Mucosa of rectum (tissue), 2 donors: ENCODE data around the gene INHBC.

Experiments
- H3K27ac ChIP-seq, 2 donors: one replicate each; pipeline ENCODE4 v1.7.0; 2013; ENCODE audit warnings: inconsistent platforms in 2 of 2, low read depth in 2 of 2, low read length in 2 of 2
- H3K27me3 ChIP-seq, 2 donors: one replicate each; pipeline ENCODE4 v1.7.0; 2013; ENCODE audit warnings: low read length in 2 of 2; ENCODE audit not compliant: control insufficient read depth in 2 of 2, insufficient read depth in 2 of 2
- H3K36me3 ChIP-seq, 2 donors: one replicate each; pipeline ENCODE4 v1.7.0; 2013; ENCODE audit warnings: low read length in 2 of 2; ENCODE audit not compliant: control insufficient read depth in 2 of 2, insufficient read depth in 2 of 2
- H3K4me1 ChIP-seq, 2 donors: one replicate each; pipeline ENCODE4 v1.7.0; 2013; ENCODE audit warnings: low read length in 2 of 2, mild to moderate bottlenecking in 1 of 2; ENCODE audit not compliant: control insufficient read depth in 2 of 2, insufficient read depth in 2 of 2
- H3K4me3 ChIP-seq, 2 donors: one replicate each; pipeline ENCODE4 v1.7.0; 2013; ENCODE audit warnings: low read length in 2 of 2
- H3K9ac ChIP-seq, 2 donors: one replicate each; pipeline ENCODE4 v1.7.0; 2013; ENCODE audit warnings: low read length in 2 of 2, low read depth in 1 of 2, mild to moderate bottlenecking in 1 of 2
- H3K9me3 ChIP-seq, 2 donors: one replicate each; pipeline ENCODE4 v1.7.0; 2013; ENCODE audit warnings: low read length in 2 of 2; ENCODE audit not compliant: control insufficient read depth in 2 of 2
- donor health status: healthy.
- donor health status: Normal muscosa, but diverticular disease.

INHBC gene

GRCh38 chr12:57473886-57474285 lies 39.3 kb downstream of the INHBC start:
- Histone ChIP-seq H3K27ac (no peak overlapping the region), H3K4me1 (peaks cover 26 to 37% of the 10 kb centered on the region in 2 donors), H3K36me3 (peaks cover 0 to 16% of the 10 kb centered on the region in 2 donors), H3K9ac (no peak overlapping the region), H3K27me3 (peaks cover 12 to 43% of the 10 kb centered on the region in 2 donors), H3K4me3 (no peak overlapping the region), H3K9me3 (no peaks in the 10 kb centered on the region)

- H3K4me1 ChIP-seq: peaks cover 31 to 42% of the 10 kb centered on the region in 2 donors
- no peak overlapping the region for H3K4me3 ChIP-seq
- H3K9me3 ChIP-seq: no peaks in the 10 kb centered on the region
- H3K9ac ChIP-seq: no peak overlapping the region
- peaks cover 12 to 47% of the 10 kb centered on the region in 2 donors for H3K27me3 ChIP-seq
- no peak overlapping the region for H3K27ac ChIP-seq
- H3K36me3 ChIP-seq: peaks cover 0 to 11% of the 10 kb centered on the region in 2 donors
Observed at GRCh38 chr12:57474430-57474829, 39.8 kb downstream of the INHBC start.

GRCh38 chr12:57474862-57475261 lies 40.3 kb downstream of the INHBC start:
- Histone ChIP-seq H3K4me3 (no peak overlapping the region), H3K4me1 (peaks cover 34 to 43% of the 10 kb centered on the region in 2 donors), H3K27me3 (peaks cover 12 to 50% of the 10 kb centered on the region in 2 donors), H3K27ac (no peak overlapping the region), H3K36me3 (peaks cover 0 to 10% of the 10 kb centered on the region in 2 donors), H3K9me3 (no peaks in the 10 kb centered on the region), H3K9ac (no peak overlapping the region)

- peaks cover 12 to 50% of the 10 kb centered on the region in 2 donors for H3K27me3 ChIP-seq
- peak overlapping the region; percentile 42 to 75 for H3K4me3 ChIP-seq
- H3K4me1 ChIP-seq: peaks cover 36 to 39% of the 10 kb centered on the region in 2 donors
- no peaks in the 10 kb centered on the region for H3K9me3 ChIP-seq
- no peak overlapping the region for H3K27ac ChIP-seq
- no peak overlapping the region for H3K9ac ChIP-seq
- peaks cover 0 to 6% of the 10 kb centered on the region in 2 donors for H3K36me3 ChIP-seq
Observed at GRCh38 chr12:57475271-57476161, 40.9 kb downstream of the INHBC start.

GRCh38 chr12:57476162-57476992 lies 41.8 kb downstream of the INHBC start:
- Histone ChIP-seq H3K4me3 (peak overlapping the region; percentile 42 to 75), H3K27ac (peak overlapping the region; percentile 10 to 91), H3K9me3 (no peaks in the 10 kb centered on the region), H3K36me3 (peaks cover 0 to 6% of the 10 kb centered on the region in 2 donors), H3K9ac (peak overlapping the region in 1 of 2 donors; percentile 74), H3K27me3 (peaks cover 12 to 50% of the 10 kb centered on the region in 2 donors), H3K4me1 (peaks cover 31 to 32% of the 10 kb centered on the region in 2 donors)

- Histone ChIP-seq H3K36me3 (peaks cover 0 to 3% of the 10 kb centered on the region in 2 donors), H3K9ac (peak overlapping the region in 1 of 2 donors; percentile 74), H3K27me3 (peaks cover 12 to 53% of the 10 kb centered on the region in 2 donors), H3K27ac (peak overlapping the region; percentile 75 to 91), H3K4me3 (peak overlapping the region; percentile 42 to 75), H3K4me1 (peaks cover 26 to 28% of the 10 kb centered on the region in 2 donors), H3K9me3 (no peaks in the 10 kb centered on the region)
Observed at GRCh38 chr12:57476993-57477709, 42.6 kb downstream of the INHBC start.

- Histone ChIP-seq H3K4me1 (peaks cover 26 to 28% of the 10 kb centered on the region in 2 donors), H3K9me3 (no peaks in the 10 kb centered on the region), H3K27me3 (peaks cover 12 to 49% of the 10 kb centered on the region in 2 donors), H3K27ac (peak overlapping the region; percentile 75 to 91), H3K9ac (peak overlapping the region; percentile 4 to 74), H3K4me3 (peak overlapping the region; percentile 42 to 75), H3K36me3 (no peaks in the 10 kb centered on the region)
Observed at GRCh38 chr12:57477710-57478681, 43.4 kb downstream of the INHBC start.

- no peaks in the 10 kb centered on the region for H3K9me3 ChIP-seq
- no peaks in the 10 kb centered on the region for H3K36me3 ChIP-seq
- H3K27ac ChIP-seq: peak overlapping the region; percentile 75 to 91
- peak overlapping the region; percentile 46 to 56 for H3K9ac ChIP-seq
- peaks cover 26 to 28% of the 10 kb centered on the region in 2 donors for H3K4me1 ChIP-seq
- H3K27me3 ChIP-seq: peaks cover 13 to 48% of the 10 kb centered on the region in 2 donors
- peak overlapping the region in 1 of 2 donors; percentile 75 for H3K4me3 ChIP-seq
Observed at GRCh38 chr12:57479043-57479375, 44.4 kb downstream of the INHBC start.
